ENCODE measurements around the gene DDAH1. TPM values are rescaled to one million over a fixed set of nuclear protein-coding genes. Genes with fewer than 3 reads are reported as not detected.
A peak's percentile ranks its signal among the peaks of the same experiment; 100 is the strongest.

Gene DDAH1
- total RNA-seq, 4 donors from 2014 or later = 8.4 to 72.8 (median 27.3) TPM

- no peak overlapping the region for H3K27ac ChIP-seq
- no peak overlapping the region for H3K4me3 ChIP-seq
- no peaks in the 10 kb centered on the region for H3K27me3 ChIP-seq
- WGBS, 2 donors (ENCODE audit: low coverage in 1 of 2) = 28 to 41% methylated on average over 3 of the region's 3 CpGs
- no peak for ATAC-seq
- no peaks in the 10 kb centered on the region for H3K9me3 ChIP-seq
- H3K4me1 ChIP-seq = peaks cover 0 to 18% (median 0%) of the 10 kb centered on the region in 3 donors
- TF ChIP-seq EP300 (IDR thresholded peaks at IDR 0.05) (no peak), CTCF (IDR thresholded peaks at IDR 0.05) (peak; percentile 27 to 65 (median 46))
- peaks cover 0 to 3% of the 10 kb centered on the region in 2 donors for H3K36me3 ChIP-seq
Measured at GRCh38 chr1:85344256-85344694, 120.7 kb downstream of the DDAH1 start.

GRCh38 chr1:85343612-85344255 lies 121.2 kb downstream of the DDAH1 start:
- Histone ChIP-seq H3K27me3 (no peaks in the 10 kb centered on the region), H3K9me3 (no peaks in the 10 kb centered on the region), H3K36me3 (no peaks in the 10 kb centered on the region), H3K4me3 (no peak overlapping the region), H3K4me1 (peaks cover 0 to 18% (median 0%) of the 10 kb centered on the region in 3 donors), H3K27ac (no peak overlapping the region)
- TF ChIP-seq EP300 (IDR thresholded peaks at IDR 0.05) (no peak), CTCF (IDR thresholded peaks at IDR 0.05) (no peak), POLR2AphosphoS5 (IDR thresholded peaks at IDR 0.05) (no peak), POLR2A (IDR thresholded peaks at IDR 0.05) (no peak)
- ATAC-seq = no peak
- WGBS, 2 donors (ENCODE audit: low coverage in 1 of 2) = 5 to 8% methylated on average over 1 of the region's 1 CpG

- Histone ChIP-seq H3K4me1 (peaks cover 0 to 18% (median 0%) of the 10 kb centered on the region in 3 donors), H3K9me3 (no peaks in the 10 kb centered on the region), H3K4me3 (no peak overlapping the region), H3K36me3 (no peaks in the 10 kb centered on the region), H3K27me3 (no peaks in the 10 kb centered on the region), H3K27ac (no peak overlapping the region)
- TF ChIP-seq CTCF (IDR thresholded peaks at IDR 0.05) (no peak), POLR2AphosphoS5 (IDR thresholded peaks at IDR 0.05) (peak; percentile 95)
- no peak for ATAC-seq
- 7 to 33% methylated on average over 1 of the region's 1 CpG for WGBS, 2 donors (ENCODE audit: low coverage in 1 of 2)
Measured at GRCh38 chr1:85343213-85343611, 121.7 kb downstream of the DDAH1 start.

- Histone ChIP-seq H3K36me3 (no peaks in the 10 kb centered on the region), H3K27me3 (no peaks in the 10 kb centered on the region), H3K4me1 (peaks cover 0 to 18% (median 0%) of the 10 kb centered on the region in 3 donors), H3K4me3 (no peak overlapping the region), H3K9me3 (no peaks in the 10 kb centered on the region), H3K27ac (no peak overlapping the region)
- ATAC-seq = no peak
- TF ChIP-seq POLR2AphosphoS5 (IDR thresholded peaks at IDR 0.05) = no peak
- TF ChIP-seq POLR2A (IDR thresholded peaks at IDR 0.05) = no peak
- no peak for TF ChIP-seq CTCF (IDR thresholded peaks at IDR 0.05)
- TF ChIP-seq EP300 (IDR thresholded peaks at IDR 0.05) = no peak
Measured at GRCh38 chr1:85342207-85342606, 122.8 kb downstream of the DDAH1 start.

GRCh38 chr1:85340427-85340826 lies 124.5 kb downstream of the DDAH1 start:
- no peaks in the 10 kb centered on the region for H3K27me3 ChIP-seq
- no peak overlapping the region for H3K4me3 ChIP-seq
- peaks cover 0 to 18% (median 0%) of the 10 kb centered on the region in 3 donors for H3K4me1 ChIP-seq
- 68 to 75% methylated on average over 3 of the region's 3 CpGs for WGBS, 2 donors (ENCODE audit: low coverage in 1 of 2)
- H3K9me3 ChIP-seq = no peaks in the 10 kb centered on the region
- H3K27ac ChIP-seq = no peak overlapping the region
- no peaks in the 10 kb centered on the region for H3K36me3 ChIP-seq
- TF ChIP-seq EP300 (IDR thresholded peaks at IDR 0.05) (no peak), POLR2A (IDR thresholded peaks at IDR 0.05) (no peak), POLR2AphosphoS5 (IDR thresholded peaks at IDR 0.05) (no peak), CTCF (IDR thresholded peaks at IDR 0.05) (no peak)
- ATAC-seq = no peak

Data from gastroesophageal sphincter (tissue), 4 donors.